HG03064 (cell line): ENCODE measurements around the gene ZCCHC24.

ENCODE experiments used
- ATAC-seq: cut with Tn5 transposase; IDR thresholded peaks from one replicate; pipeline ENCODE4 v1.9.1; 2021; ENCODE audit warnings: low read depth; ENCODE audit not compliant: unreplicated experiment

Gene ZCCHC24

GRCh38 chr10:79473496-79474095 lies 28.2 kb upstream of the ZCCHC24 start:
- no peak for ATAC-seq

- ATAC-seq: no peak
These were observed 27.5 kb upstream of the ZCCHC24 start for GRCh38 chr10:79472951-79473350.

- no peak for ATAC-seq
These were observed 27.0 kb upstream of the ZCCHC24 start for GRCh38 chr10:79472449-79472848.

- ATAC-seq: no peak
These were observed 26.4 kb upstream of the ZCCHC24 start for GRCh38 chr10:79471776-79472175.

GRCh38 chr10:79470096-79470495 lies 24.7 kb upstream of the ZCCHC24 start:
- ATAC-seq: no peak

- ATAC-seq: no peak
These were observed 23.6 kb upstream of the ZCCHC24 start for GRCh38 chr10:79468841-79469585.

- no peak for ATAC-seq
These were observed 22.7 kb upstream of the ZCCHC24 start for GRCh38 chr10:79468015-79468560.

GRCh38 chr10:79465341-79465740 lies 19.9 kb upstream of the ZCCHC24 start:
- no peak for ATAC-seq

GRCh38 chr10:79463578-79464496 lies 18.4 kb upstream of the ZCCHC24 start:
- no peak for ATAC-seq

GRCh38 chr10:79460687-79461086 lies 15.3 kb upstream of the ZCCHC24 start:
- no peak for ATAC-seq

- ATAC-seq: no peak
These were observed 13.8 kb upstream of the ZCCHC24 start for GRCh38 chr10:79459243-79459642.

- ATAC-seq: no peak
These were observed 13.1 kb upstream of the ZCCHC24 start for GRCh38 chr10:79458483-79458882.

- no peak for ATAC-seq
These were observed 11.9 kb upstream of the ZCCHC24 start for GRCh38 chr10:79457256-79457785.

- no peak for ATAC-seq
These were observed 8.8 kb upstream of the ZCCHC24 start for GRCh38 chr10:79454259-79454658.

GRCh38 chr10:79453392-79453791 lies 8.0 kb upstream of the ZCCHC24 start:
- ATAC-seq: no peak

- no peak for ATAC-seq
These were observed 6.8 kb upstream of the ZCCHC24 start for GRCh38 chr10:79452174-79452611.

GRCh38 chr10:79451046-79451699 lies 5.7 kb upstream of the ZCCHC24 start:
- ATAC-seq: no peak

GRCh38 chr10:79449181-79450146 lies 4.0 kb upstream of the ZCCHC24 start:
- ATAC-seq: no peak

- no peak for ATAC-seq
These were observed 3.3 kb upstream of the ZCCHC24 start for GRCh38 chr10:79448732-79449049.
